Smooth muscle cell of the umbilical artery (primary cell): ENCODE results near the gene STARD8. TPM values are rescaled to one million over a fixed set of nuclear protein-coding genes. Genes with fewer than 3 reads are reported as not detected.

Experiments used
- total RNA-seq: library from RNA; depleted of rRNA; stranded (reverse); fragments of >200 nt; gene quantifications from 2 replicates; pipeline ENCODE4 v1.2.3, GENCODE V29; 2014

Gene STARD8
- total RNA-seq: 0.59 and 4.0 TPM in 2 replicates

GRCh38 chrX:68647156-68647957, at the start of gene STARD8:
Gene STARD8, plus strand, starts transcription at chrX:68647666. Its CDS starts 217 bp downstream, at chrX:68647883.

Other genes with a start within 250 kb of the STARD8 start
- 3.9 and 13.1 TPM in 2 replicates for gene OPHN1, start 214.2 kb upstream of the STARD8 start, total RNA-seq
- 34.0 and 42.5 TPM in 2 replicates for gene YIPF6, start 148.6 kb upstream of the STARD8 start, total RNA-seq
- 16.6 and 26.9 TPM in 2 replicates for gene EFNB1, start 181.4 kb downstream of the STARD8 start, total RNA-seq